Activated CD8-positive, alpha-beta memory T cell treated with anti-CD3 and anti-CD28 coated beads, Interleukin-2, amount 50 U/mL, for 48 hours (primary cell): ENCODE measurements around the gene PAGE5.

ENCODE experiments used
- DNase-seq: peaks from one replicate; pipeline ENCODE4 v3.0.0-alpha.2; 2020

The PAGE5 gene

GRCh38 chrX:55220119-55220794, at the start of gene PAGE5:
TSS of gene PAGE5 (plus strand) at chrX:55220346. CDS start at chrX:55221383, 1,037 bp downstream.
- no peak for DNase-seq

GRCh38 chrX:55187281-55187680, 32.9 kb upstream of the PAGE5 start:
- no peak for DNase-seq

GRCh38 chrX:55196688-55197087, 23.5 kb upstream of the PAGE5 start:
- DNase-seq, result no peak

GRCh38 chrX:55201930-55202579, 18.1 kb upstream of the PAGE5 start:
- DNase-seq, result no peak

GRCh38 chrX:55206162-55206941, 13.8 kb upstream of the PAGE5 start:
- no peak for DNase-seq

- DNase-seq, result no peak
Measured at GRCh38 chrX:55210931-55211677, 9.0 kb upstream of the PAGE5 start.

GRCh38 chrX:55213381-55213780, 6.8 kb upstream of the PAGE5 start:
- no peak for DNase-seq

GRCh38 chrX:55240788-55241340, 20.7 kb downstream of the PAGE5 start:
- DNase-seq, result no peak

- DNase-seq, result no peak
Measured at GRCh38 chrX:55253528-55253927, 33.4 kb downstream of the PAGE5 start.

GRCh38 chrX:55260806-55261205, 40.7 kb downstream of the PAGE5 start:
- DNase-seq, result no peak

- no peak for DNase-seq
Measured at GRCh38 chrX:55264816-55265215, 44.7 kb downstream of the PAGE5 start, which contains the start of gene PAGE3. TSS of gene PAGE3 (minus strand) at chrX:55264916. CDS start at chrX:55263903, 1,013 bp downstream.
